SU-DHL-6 (cell line): ENCODE measurements around the gene CDX2.

ENCODE experiments used
- H2AFZ ChIP-seq: fragments of 200-600 bp; sonication (generic); 2 replicates; pipeline ENCODE4 v1.6.1; 2014; ENCODE audit warnings: low read depth, mild to moderate bottlenecking, moderate library complexity, mixed read lengths, antibody characterized with exemption, low read length; ENCODE audit not compliant: severe bottlenecking
- H3F3A ChIP-seq: fragments of 200-600 bp; shearing (Covaris generic); 2 replicates; pipeline ENCODE4 v1.6.0; 2016; ENCODE audit warnings: antibody characterized with exemption, mild to moderate bottlenecking; ENCODE audit not compliant: insufficient read depth
- H3K27ac ChIP-seq: fragments of 200-600 bp; sonication (generic); 2 replicates; pipeline ENCODE4 v1.5.1; 2016; ENCODE audit warnings: low read depth, mild to moderate bottlenecking, low read length, moderate library complexity, mixed read lengths
- H3K27me3 ChIP-seq: fragments of 200-600 bp; sonication (generic), shearing (Covaris generic); 2 replicates; pipeline ENCODE4 v1.6.0; 2014; ENCODE audit warnings: mild to moderate bottlenecking, low read length
- H3K36me3 ChIP-seq: fragments of 200-600 bp; sonication (generic); 2 replicates; pipeline ENCODE4 v1.6.1; 2014; ENCODE audit warnings: mild to moderate bottlenecking, low read length, mixed read lengths
- H3K4me2 ChIP-seq: fragments of 300-600, 200-600 bp; shearing (Covaris generic), sonication (generic); 2 replicates; pipeline ENCODE4 v1.6.0; 2014; ENCODE audit warnings: low read length, low read depth, mild to moderate bottlenecking; ENCODE audit not compliant: poor library complexity, severe bottlenecking
- H3K4me3 ChIP-seq: fragments of 200-600 bp; sonication (generic); 2 replicates; pipeline ENCODE4 v1.5.1; 2014; ENCODE audit warnings: antibody characterized with exemption, low read length, mild to moderate bottlenecking, mixed read lengths; ENCODE audit not compliant: insufficient read depth, poor library complexity, severe bottlenecking
- H3K79me2 ChIP-seq: fragments of 200-600 bp; sonication (generic); 2 replicates; pipeline ENCODE4 v1.6.1; 2014; ENCODE audit warnings: mild to moderate bottlenecking, low read length, moderate library complexity; ENCODE audit not compliant: insufficient read depth
- H3K9ac ChIP-seq: fragments of 200-600 bp; sonication (generic); 2 replicates; pipeline ENCODE4 v1.7.0; 2014; ENCODE audit warnings: mild to moderate bottlenecking, low read length
- H3K9me2 ChIP-seq: fragments of 200-600 bp; sonication (generic); replicated peaks from 2 replicates; pipeline ENCODE4 v1.6.1; 2014; ENCODE audit warnings: low read length; ENCODE audit not compliant: insufficient read depth
- H3K9me3 ChIP-seq: fragments of 200-600 bp; sonication (generic); 2 replicates; pipeline ENCODE4 v1.6.1; 2014; ENCODE audit warnings: low read length, mixed read lengths; ENCODE audit not compliant: insufficient read depth
- H4K20me1 ChIP-seq: fragments of 200-600 bp; sonication (generic); 2 replicates; pipeline ENCODE4 v1.6.1; 2014; ENCODE audit warnings: low read depth, mild to moderate bottlenecking, antibody characterized with exemption, low read length, moderate library complexity, mixed read lengths
- EZH2phosphoT487 ChIP-seq: fragments of 200-600 bp; sonication (generic), shearing (Covaris generic); conservative IDR thresholded peaks from 2 replicates; pipeline ENCODE4 v1.6.1; 2018; ENCODE audit warnings: mild to moderate bottlenecking, antibody characterized with exemption, low read length, moderate library complexity, mixed read lengths
- TF ChIP-seq, protein P1 (sequence below): fragments of 200-600 bp; sonication (generic); IDR thresholded peaks from one replicate; pipeline ENCODE4 v1.5.1; 2017; ENCODE audit warnings: antibody characterized with exemption, mild to moderate bottlenecking, low read length, moderate library complexity; ENCODE audit not compliant: insufficient read depth, poor library complexity, severe bottlenecking

The CDX2 gene

DNA sequence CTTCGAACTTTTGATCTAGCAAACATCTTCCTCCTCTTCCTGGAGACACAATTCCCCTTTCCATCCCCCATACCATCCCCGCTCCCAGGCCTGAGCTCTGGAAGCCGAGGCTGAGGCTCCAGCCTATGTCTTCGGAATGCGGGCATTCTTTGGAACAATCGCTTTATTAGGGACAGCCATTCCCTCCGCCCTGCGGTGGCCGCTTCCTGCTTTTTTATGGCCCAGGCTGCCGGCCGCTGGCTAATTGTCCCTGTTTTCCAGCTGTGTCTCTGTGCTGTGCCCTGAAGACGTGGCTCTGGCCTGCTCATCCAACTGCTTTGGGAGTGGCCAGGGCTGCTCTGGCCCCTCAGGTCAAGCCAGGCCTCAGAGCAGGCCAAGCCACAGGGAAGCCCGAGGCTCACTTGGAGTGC, 2.1 kb upstream of the CDX2 start:
- Histone ChIP-seq H2AFZ (no peak overlapping the region), H3K27me3 (no peaks in the 10 kb centered on the region), H3K36me3 (no peaks in the 10 kb centered on the region), H3K9ac (no peak overlapping the region), H3K9me3 (no peaks in the 10 kb centered on the region), H3K27ac (no peak overlapping the region), H3K4me2 (no peak overlapping the region), H4K20me1 (no peaks in the 10 kb centered on the region), H3F3A (no peaks in the 10 kb centered on the region), H3K79me2 (no peaks in the 10 kb centered on the region), H3K4me3 (no peak overlapping the region), H3K9me2 (no peaks in the 10 kb centered on the region)
- no peak for TF ChIP-seq EZH2phosphoT487
- TF ChIP-seq, protein P1, sequence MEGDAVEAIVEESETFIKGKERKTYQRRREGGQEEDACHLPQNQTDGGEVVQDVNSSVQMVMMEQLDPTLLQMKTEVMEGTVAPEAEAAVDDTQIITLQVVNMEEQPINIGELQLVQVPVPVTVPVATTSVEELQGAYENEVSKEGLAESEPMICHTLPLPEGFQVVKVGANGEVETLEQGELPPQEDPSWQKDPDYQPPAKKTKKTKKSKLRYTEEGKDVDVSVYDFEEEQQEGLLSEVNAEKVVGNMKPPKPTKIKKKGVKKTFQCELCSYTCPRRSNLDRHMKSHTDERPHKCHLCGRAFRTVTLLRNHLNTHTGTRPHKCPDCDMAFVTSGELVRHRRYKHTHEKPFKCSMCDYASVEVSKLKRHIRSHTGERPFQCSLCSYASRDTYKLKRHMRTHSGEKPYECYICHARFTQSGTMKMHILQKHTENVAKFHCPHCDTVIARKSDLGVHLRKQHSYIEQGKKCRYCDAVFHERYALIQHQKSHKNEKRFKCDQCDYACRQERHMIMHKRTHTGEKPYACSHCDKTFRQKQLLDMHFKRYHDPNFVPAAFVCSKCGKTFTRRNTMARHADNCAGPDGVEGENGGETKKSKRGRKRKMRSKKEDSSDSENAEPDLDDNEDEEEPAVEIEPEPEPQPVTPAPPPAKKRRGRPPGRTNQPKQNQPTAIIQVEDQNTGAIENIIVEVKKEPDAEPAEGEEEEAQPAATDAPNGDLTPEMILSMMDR: no peak

- Histone ChIP-seq H2AFZ (no peak overlapping the region), H3K27me3 (no peaks in the 10 kb centered on the region), H3K27ac (no peak overlapping the region), H3K9me3 (no peaks in the 10 kb centered on the region), H4K20me1 (no peaks in the 10 kb centered on the region), H3K4me2 (no peak overlapping the region), H3K9ac (no peak overlapping the region), H3F3A (no peaks in the 10 kb centered on the region), H3K79me2 (no peaks in the 10 kb centered on the region), H3K36me3 (no peaks in the 10 kb centered on the region), H3K4me3 (no peak overlapping the region), H3K9me2 (no peaks in the 10 kb centered on the region)
- TF ChIP-seq, protein P1: no peak
- no peak for TF ChIP-seq EZH2phosphoT487
Observed at GRCh38 chr13:27970382-27971235, 1.5 kb upstream of the CDX2 start.

- H4K20me1 ChIP-seq: no peaks in the 10 kb centered on the region
- no peak for TF ChIP-seq EZH2phosphoT487
- TF ChIP-seq, protein P1: no peak
- H3K36me3 ChIP-seq: no peaks in the 10 kb centered on the region
- H3K4me2 ChIP-seq: no peak overlapping the region
- H3F3A ChIP-seq: no peaks in the 10 kb centered on the region
- H2AFZ ChIP-seq: no peak overlapping the region
- no peaks in the 10 kb centered on the region for H3K9me3 ChIP-seq
- no peaks in the 10 kb centered on the region for H3K27me3 ChIP-seq
- no peak overlapping the region for H3K9ac ChIP-seq
- H3K27ac ChIP-seq: no peak overlapping the region
- H3K9me2 ChIP-seq: no peaks in the 10 kb centered on the region
- no peaks in the 10 kb centered on the region for H3K79me2 ChIP-seq
- H3K4me3 ChIP-seq: no peak overlapping the region
Observed at GRCh38 chr13:27969866-27970229, 733 bp upstream of the CDX2 start.
